ENCODE measurements around the gene USP48.
"Not testable (repeated sequence)": the region's sequence is repeated elsewhere in the genome, so short reads cannot be mapped to it uniquely, and the experiment has no call there.

The USP48 gene

GRCh38 chr1:21633141-21633755 lies 149.7 kb downstream of the USP48 start:
- no peaks in the 10 kb centered on the region for H3K27me3 ChIP-seq (ENCODE audit: low read length)
- no peaks in the 10 kb centered on the region for H3K36me3 ChIP-seq (ENCODE audit: low read length)
- H2AFZ ChIP-seq (ENCODE audit: low read depth, low read length, severe bottlenecking), result no peak overlapping the region
- no peak overlapping the region for H3K27ac ChIP-seq (ENCODE audit: low read depth, low read length)
- H3K9me3 ChIP-seq (ENCODE audit: insufficient read depth, low read length), result no peaks in the 10 kb centered on the region
- no peaks in the 10 kb centered on the region for H3F3A ChIP-seq (ENCODE audit: insufficient read depth)
- TF ChIP-seq, protein P1, sequence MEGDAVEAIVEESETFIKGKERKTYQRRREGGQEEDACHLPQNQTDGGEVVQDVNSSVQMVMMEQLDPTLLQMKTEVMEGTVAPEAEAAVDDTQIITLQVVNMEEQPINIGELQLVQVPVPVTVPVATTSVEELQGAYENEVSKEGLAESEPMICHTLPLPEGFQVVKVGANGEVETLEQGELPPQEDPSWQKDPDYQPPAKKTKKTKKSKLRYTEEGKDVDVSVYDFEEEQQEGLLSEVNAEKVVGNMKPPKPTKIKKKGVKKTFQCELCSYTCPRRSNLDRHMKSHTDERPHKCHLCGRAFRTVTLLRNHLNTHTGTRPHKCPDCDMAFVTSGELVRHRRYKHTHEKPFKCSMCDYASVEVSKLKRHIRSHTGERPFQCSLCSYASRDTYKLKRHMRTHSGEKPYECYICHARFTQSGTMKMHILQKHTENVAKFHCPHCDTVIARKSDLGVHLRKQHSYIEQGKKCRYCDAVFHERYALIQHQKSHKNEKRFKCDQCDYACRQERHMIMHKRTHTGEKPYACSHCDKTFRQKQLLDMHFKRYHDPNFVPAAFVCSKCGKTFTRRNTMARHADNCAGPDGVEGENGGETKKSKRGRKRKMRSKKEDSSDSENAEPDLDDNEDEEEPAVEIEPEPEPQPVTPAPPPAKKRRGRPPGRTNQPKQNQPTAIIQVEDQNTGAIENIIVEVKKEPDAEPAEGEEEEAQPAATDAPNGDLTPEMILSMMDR (IDR thresholded peaks at IDR 0.05; ENCODE audit: insufficient read depth, low read length, poor library complexity, severe bottlenecking), result no peak
- TF ChIP-seq EZH2phosphoT487 (conservative IDR thresholded peaks at IDR 0.05; ENCODE audit: low read length), result no peak
- no peaks in the 10 kb centered on the region for H3K79me2 ChIP-seq (ENCODE audit: insufficient read depth, low read length)
- H3K9me2 ChIP-seq (replicated peaks; ENCODE audit: insufficient read depth, low read length), result no peaks in the 10 kb centered on the region
- H3K4me2 ChIP-seq (ENCODE audit: low read depth, low read length, poor library complexity, severe bottlenecking), result no peak overlapping the region
- H3K9ac ChIP-seq (ENCODE audit: low read length), result no peak overlapping the region
- H3K4me3 ChIP-seq (ENCODE audit: insufficient read depth, low read length, poor library complexity, severe bottlenecking), result no peak overlapping the region
- H4K20me1 ChIP-seq (ENCODE audit: low read depth, low read length), result no peaks in the 10 kb centered on the region

- Histone ChIP-seq H4K20me1 (ENCODE audit: low read depth, low read length) (no peaks in the 10 kb centered on the region), H3K9ac (ENCODE audit: low read length) (no peak overlapping the region), H3K4me2 (ENCODE audit: low read depth, low read length, poor library complexity, severe bottlenecking) (no peak overlapping the region), H3K9me3 (ENCODE audit: insufficient read depth, low read length) (no peaks in the 10 kb centered on the region), H2AFZ (ENCODE audit: low read depth, low read length, severe bottlenecking) (no peak overlapping the region), H3K4me3 (ENCODE audit: insufficient read depth, low read length, poor library complexity, severe bottlenecking) (no peak overlapping the region), H3F3A (ENCODE audit: insufficient read depth) (no peaks in the 10 kb centered on the region), H3K36me3 (ENCODE audit: low read length) (no peaks in the 10 kb centered on the region), H3K9me2 (replicated peaks; ENCODE audit: insufficient read depth, low read length) (no peaks in the 10 kb centered on the region), H3K27ac (ENCODE audit: low read depth, low read length) (no peak overlapping the region), H3K79me2 (ENCODE audit: insufficient read depth, low read length) (no peaks in the 10 kb centered on the region), H3K27me3 (ENCODE audit: low read length) (no peaks in the 10 kb centered on the region)
- TF ChIP-seq EZH2phosphoT487 (conservative IDR thresholded peaks at IDR 0.05; ENCODE audit: low read length), result no peak
- TF ChIP-seq, protein P1 (IDR thresholded peaks at IDR 0.05; ENCODE audit: insufficient read depth, low read length, poor library complexity, severe bottlenecking), result no peak
Measured at GRCh38 chr1:21631944-21632887, 150.7 kb downstream of the USP48 start.

GRCh38 chr1:21631590-21631943 lies 151.4 kb downstream of the USP48 start:
- not testable (repeated sequence) for H3K9me2 ChIP-seq (replicated peaks; ENCODE audit: insufficient read depth, low read length); H3K79me2 ChIP-seq (ENCODE audit: insufficient read depth, low read length); H3K9me3 ChIP-seq (ENCODE audit: insufficient read depth, low read length); H2AFZ ChIP-seq (ENCODE audit: low read depth, low read length, severe bottlenecking); H3F3A ChIP-seq (ENCODE audit: insufficient read depth); H3K27me3 ChIP-seq (ENCODE audit: low read length); H3K9ac ChIP-seq (ENCODE audit: low read length); H4K20me1 ChIP-seq (ENCODE audit: low read depth, low read length); H3K4me3 ChIP-seq (ENCODE audit: insufficient read depth, low read length, poor library complexity, severe bottlenecking); H3K36me3 ChIP-seq (ENCODE audit: low read length); H3K4me2 ChIP-seq (ENCODE audit: low read depth, low read length, poor library complexity, severe bottlenecking); H3K27ac ChIP-seq (ENCODE audit: low read depth, low read length)
